ENCODE measurements around the gene SLC43A2.
"Not testable (repeated sequence)": the region's sequence is repeated elsewhere in the genome, so short reads cannot be mapped to it uniquely, and the experiment has no call there.

The SLC43A2 gene

DNA sequence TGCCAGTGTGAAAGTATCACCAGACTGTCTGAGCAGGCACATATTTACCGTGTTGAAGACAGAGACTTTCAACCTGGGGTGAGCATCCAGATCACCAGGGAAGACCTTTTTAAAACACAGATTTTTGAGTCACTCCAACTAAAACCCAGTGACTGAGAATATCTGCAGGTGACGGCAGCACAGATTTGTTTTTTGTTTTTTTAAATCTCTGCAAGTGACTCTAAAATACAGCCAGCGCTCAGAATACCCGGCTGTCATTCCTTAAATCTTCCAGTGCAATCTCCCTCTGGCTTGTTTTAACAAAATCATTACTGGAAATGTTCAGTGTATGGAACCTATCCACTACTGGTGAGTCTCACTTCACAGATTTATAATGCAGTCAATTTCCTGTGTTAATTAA lies 92.9 kb downstream of the SLC43A2 start:
- Histone ChIP-seq H3K27me3 (ENCODE audit: control insufficient read depth, insufficient read depth, low read length, poor library complexity, severe bottlenecking) (no peaks in the 10 kb centered on the region), H3K4me3 (ENCODE audit: insufficient read depth, low read depth, low read length) (no peak overlapping the region), H3K4me1 (ENCODE audit: control insufficient read depth, insufficient read depth, low read length) (no peaks in the 10 kb centered on the region), H3K27ac (ENCODE audit: insufficient read depth, low read depth, low read length, poor library complexity, severe bottlenecking) (no peak overlapping the region), H3K36me3 (ENCODE audit: control insufficient read depth, insufficient read depth, low read length) (peaks cover 31% of the 10 kb centered on the region), H3K9me3 (ENCODE audit: control insufficient read depth, low read length) (no peaks in the 10 kb centered on the region)
- 96% methylated on average over 4 of the region's 4 CpGs for WGBS, 2 experiments

DNA sequence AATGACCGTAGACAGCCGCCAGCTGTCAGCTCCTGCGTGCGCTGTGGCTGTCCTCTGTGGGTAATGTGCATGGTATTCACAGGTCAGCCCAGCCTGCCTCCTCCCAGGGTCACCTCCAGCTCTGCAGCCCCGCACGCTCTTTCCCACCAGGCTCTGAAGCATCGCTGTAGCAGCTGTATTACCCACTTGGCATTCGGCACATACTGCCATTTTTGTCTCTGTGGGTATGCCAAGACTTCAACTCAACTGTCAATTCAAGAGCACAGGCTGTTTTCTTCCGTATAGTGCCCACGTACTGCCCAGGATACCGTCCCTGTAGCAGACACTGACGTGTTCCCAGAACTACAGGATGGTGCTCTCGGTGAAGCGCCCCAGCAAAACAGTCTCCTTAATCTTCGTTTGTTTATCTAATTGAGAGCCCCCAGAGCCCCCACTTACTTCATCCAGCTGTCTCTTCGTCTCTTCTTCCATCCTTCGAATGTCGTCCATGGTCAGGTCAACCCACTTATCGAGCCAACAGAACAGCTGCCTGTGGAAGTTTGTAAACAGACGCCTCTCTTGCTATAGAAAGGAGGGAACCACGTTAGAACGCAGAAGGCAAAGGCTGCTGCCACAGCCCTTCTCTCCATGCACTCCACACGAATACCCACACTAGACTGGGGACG lies 94.8 kb downstream of the SLC43A2 start:
- Histone ChIP-seq H3K27me3 (ENCODE audit: control insufficient read depth, insufficient read depth, low read length, poor library complexity, severe bottlenecking) (no peaks in the 10 kb centered on the region), H3K4me3 (ENCODE audit: insufficient read depth, low read depth, low read length) (no peak overlapping the region), H3K4me1 (ENCODE audit: control insufficient read depth, insufficient read depth, low read length) (no peaks in the 10 kb centered on the region), H3K36me3 (ENCODE audit: control insufficient read depth, insufficient read depth, low read length) (peaks cover 24% of the 10 kb centered on the region), H3K9me3 (ENCODE audit: control insufficient read depth, low read length) (no peaks in the 10 kb centered on the region), H3K27ac (ENCODE audit: insufficient read depth, low read depth, low read length, poor library complexity, severe bottlenecking) (no peak overlapping the region)
- WGBS, 2 experiments, result 95 to 97% methylated on average over 24 of the region's 24 CpGs

DNA sequence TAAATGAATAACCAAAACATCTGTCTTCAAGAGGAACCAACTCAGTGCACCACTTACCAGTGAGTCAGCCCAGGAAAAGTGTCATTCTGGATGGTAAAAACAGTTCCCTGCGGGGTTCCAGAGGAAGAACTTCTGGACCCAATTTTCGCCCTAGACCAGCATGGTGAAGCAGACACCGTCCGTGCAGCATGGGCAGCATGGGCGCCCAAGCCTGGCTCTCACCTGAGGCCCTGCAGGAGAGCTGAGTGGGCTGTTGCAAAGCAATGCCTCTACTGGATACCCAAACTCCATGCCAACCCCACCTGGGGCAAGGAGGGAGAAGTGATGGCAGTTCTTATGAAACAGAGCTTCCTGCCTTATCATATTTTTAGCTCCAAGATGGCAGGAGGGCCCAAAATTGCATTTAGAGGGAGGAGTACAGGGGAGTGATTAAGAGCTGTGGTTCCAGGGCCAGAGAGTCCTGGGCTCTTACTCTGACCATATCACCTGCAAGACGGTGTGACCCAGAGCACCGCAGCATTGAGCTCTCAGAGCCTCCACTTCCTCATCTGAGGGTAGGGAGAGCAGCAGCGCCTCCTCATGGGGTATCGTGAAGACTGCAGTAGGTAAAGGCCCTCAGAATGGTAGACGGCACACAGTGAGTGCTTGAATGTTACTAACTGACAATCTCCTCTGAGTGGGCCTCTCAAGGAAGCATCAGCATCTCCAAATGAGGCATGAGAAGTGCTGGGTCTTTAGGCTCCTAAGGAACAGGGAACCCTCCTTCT lies 95.6 kb downstream of the SLC43A2 start:
- Histone ChIP-seq H3K9me3 (ENCODE audit: control insufficient read depth, low read length) (no peaks in the 10 kb centered on the region), H3K27ac (ENCODE audit: insufficient read depth, low read depth, low read length, poor library complexity, severe bottlenecking) (no peak overlapping the region), H3K27me3 (ENCODE audit: control insufficient read depth, insufficient read depth, low read length, poor library complexity, severe bottlenecking) (no peaks in the 10 kb centered on the region), H3K4me3 (ENCODE audit: insufficient read depth, low read depth, low read length) (no peak overlapping the region), H3K36me3 (ENCODE audit: control insufficient read depth, insufficient read depth, low read length) (peaks cover 16% of the 10 kb centered on the region), H3K4me1 (ENCODE audit: control insufficient read depth, insufficient read depth, low read length) (no peaks in the 10 kb centered on the region)
- WGBS, 2 experiments, result 86 to 89% methylated on average over 10 of the region's 10 CpGs

DNA sequence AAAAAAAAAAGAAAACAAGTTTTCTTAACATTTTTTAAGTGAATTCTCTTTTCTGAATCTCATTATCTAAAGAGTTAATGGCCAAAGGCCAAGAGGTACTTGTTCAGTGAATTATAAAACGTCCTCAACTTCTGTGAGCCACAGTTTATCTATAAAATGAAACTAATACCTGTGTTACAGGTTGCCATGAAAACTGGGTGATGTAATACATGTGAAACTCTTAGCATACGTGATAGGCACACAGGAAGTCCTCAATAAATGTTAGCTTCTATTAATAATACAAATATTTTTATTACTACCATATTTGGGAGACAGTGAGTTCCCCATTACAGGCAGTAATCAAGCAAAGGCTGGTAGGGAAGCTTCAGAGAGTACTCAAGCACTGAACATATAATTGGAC lies 98.8 kb downstream of the SLC43A2 start:
- no peaks in the 10 kb centered on the region for H3K27me3 ChIP-seq (ENCODE audit: control insufficient read depth, insufficient read depth, low read length, poor library complexity, severe bottlenecking)
- no peaks in the 10 kb centered on the region for H3K9me3 ChIP-seq (ENCODE audit: control insufficient read depth, low read length)
- WGBS, 2 experiments, result 94% methylated on average over 1 of the region's 2 CpGs; no CpG with 5 or more reads in 1 of the 2 experiments
- H3K4me1 ChIP-seq (ENCODE audit: control insufficient read depth, insufficient read depth, low read length), result no peaks in the 10 kb centered on the region
- no peak overlapping the region for H3K27ac ChIP-seq (ENCODE audit: insufficient read depth, low read depth, low read length, poor library complexity, severe bottlenecking)
- H3K36me3 ChIP-seq (ENCODE audit: control insufficient read depth, insufficient read depth, low read length), result peaks cover 12% of the 10 kb centered on the region
- no peak overlapping the region for H3K4me3 ChIP-seq (ENCODE audit: insufficient read depth, low read depth, low read length)

DNA sequence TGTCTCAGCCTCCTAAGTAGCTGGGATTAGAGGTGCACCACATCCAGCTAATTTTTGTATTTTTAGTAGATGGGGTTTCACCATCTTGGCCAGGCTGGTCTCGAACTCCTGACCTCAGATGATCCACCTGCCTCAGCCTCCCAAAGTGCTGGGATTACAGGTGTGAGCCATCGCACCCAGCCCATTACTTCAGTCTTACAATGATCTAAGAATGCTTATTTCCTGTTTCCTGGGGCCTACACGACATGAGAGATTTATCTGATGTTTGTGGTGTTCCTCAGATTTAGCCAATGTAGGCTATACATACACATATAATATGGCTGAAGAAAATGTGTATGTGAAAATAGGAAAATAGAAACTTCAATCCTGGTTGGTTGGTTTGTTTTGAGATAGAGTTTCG lies 101.8 kb downstream of the SLC43A2 start:
- not testable (repeated sequence) for H3K4me1 ChIP-seq (ENCODE audit: control insufficient read depth, insufficient read depth, low read length); H3K9me3 ChIP-seq (ENCODE audit: control insufficient read depth, low read length); H3K27ac ChIP-seq (ENCODE audit: insufficient read depth, low read depth, low read length, poor library complexity, severe bottlenecking); H3K27me3 ChIP-seq (ENCODE audit: control insufficient read depth, insufficient read depth, low read length, poor library complexity, severe bottlenecking); H3K4me3 ChIP-seq (ENCODE audit: insufficient read depth, low read depth, low read length); H3K36me3 ChIP-seq (ENCODE audit: control insufficient read depth, insufficient read depth, low read length)
- WGBS, 2 experiments, result 93 to 94% methylated on average over 4 of the region's 4 CpGs

DNA sequence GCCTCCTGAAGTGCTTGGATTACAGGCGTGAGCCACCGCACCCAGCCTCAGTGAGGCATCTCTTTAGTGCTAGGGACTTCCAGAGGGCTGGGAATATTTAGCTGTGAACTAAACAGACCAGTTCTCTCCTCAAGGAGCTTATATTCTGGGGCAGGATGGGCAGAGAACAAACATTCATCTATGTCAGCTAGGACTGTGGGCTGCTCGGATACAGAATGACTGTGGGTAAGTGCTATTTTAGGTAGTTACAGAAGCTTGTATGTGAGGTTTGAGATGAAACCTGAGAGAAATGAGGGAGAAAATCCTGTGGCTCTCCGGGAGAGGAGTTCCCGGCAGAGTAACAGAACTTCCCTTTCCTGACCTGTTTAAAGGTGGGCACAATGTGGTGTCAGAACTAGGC lies 106.0 kb downstream of the SLC43A2 start:
- WGBS, 2 experiments, result 95% methylated on average over 5 of the region's 5 CpGs
- Histone ChIP-seq H3K4me3 (ENCODE audit: insufficient read depth, low read depth, low read length) (no peak overlapping the region), H3K27me3 (ENCODE audit: control insufficient read depth, insufficient read depth, low read length, poor library complexity, severe bottlenecking) (no peaks in the 10 kb centered on the region), H3K27ac (ENCODE audit: insufficient read depth, low read depth, low read length, poor library complexity, severe bottlenecking) (no peak overlapping the region), H3K36me3 (ENCODE audit: control insufficient read depth, insufficient read depth, low read length) (peaks cover 3% of the 10 kb centered on the region), H3K4me1 (ENCODE audit: control insufficient read depth, insufficient read depth, low read length) (peaks cover under 1% of the 10 kb centered on the region), H3K9me3 (ENCODE audit: control insufficient read depth, low read length) (no peaks in the 10 kb centered on the region)

DNA sequence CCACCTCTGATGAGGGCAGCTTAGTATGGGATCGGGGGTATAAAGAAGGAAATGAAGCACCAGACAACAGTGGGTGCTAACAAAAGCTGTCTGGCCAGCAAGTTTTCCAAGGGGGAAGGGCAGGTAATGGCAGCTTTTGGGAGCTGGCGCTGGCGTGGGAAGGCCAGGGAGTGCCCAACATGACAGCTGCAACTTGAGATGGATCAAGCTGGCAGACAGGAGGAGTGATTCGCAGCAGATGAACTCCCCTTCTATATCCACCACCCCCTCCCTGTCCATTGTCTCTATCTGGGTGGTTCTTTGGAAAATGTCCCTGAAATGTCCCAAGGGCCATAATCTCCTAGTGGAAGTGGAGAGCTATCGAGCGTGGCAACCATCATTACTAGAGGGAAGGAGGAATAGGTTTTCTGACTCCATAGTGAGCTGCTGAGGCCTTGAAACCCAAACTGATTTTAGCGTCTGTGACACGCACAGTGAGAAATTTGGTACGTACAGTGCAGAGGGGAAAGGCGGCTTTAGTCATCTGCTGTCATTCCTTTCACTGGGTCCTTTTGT lies 107.5 kb downstream of the SLC43A2 start:
- 95% methylated on average over 9 to 10 of the region's 10 CpGs for WGBS, 2 experiments
- Histone ChIP-seq H3K36me3 (ENCODE audit: control insufficient read depth, insufficient read depth, low read length) (peaks cover 3% of the 10 kb centered on the region), H3K4me1 (ENCODE audit: control insufficient read depth, insufficient read depth, low read length) (peaks cover 3% of the 10 kb centered on the region), H3K27ac (ENCODE audit: insufficient read depth, low read depth, low read length, poor library complexity, severe bottlenecking) (no peak overlapping the region), H3K27me3 (ENCODE audit: control insufficient read depth, insufficient read depth, low read length, poor library complexity, severe bottlenecking) (no peaks in the 10 kb centered on the region), H3K4me3 (ENCODE audit: insufficient read depth, low read depth, low read length) (no peak overlapping the region), H3K9me3 (ENCODE audit: control insufficient read depth, low read length) (no peaks in the 10 kb centered on the region)

DNA sequence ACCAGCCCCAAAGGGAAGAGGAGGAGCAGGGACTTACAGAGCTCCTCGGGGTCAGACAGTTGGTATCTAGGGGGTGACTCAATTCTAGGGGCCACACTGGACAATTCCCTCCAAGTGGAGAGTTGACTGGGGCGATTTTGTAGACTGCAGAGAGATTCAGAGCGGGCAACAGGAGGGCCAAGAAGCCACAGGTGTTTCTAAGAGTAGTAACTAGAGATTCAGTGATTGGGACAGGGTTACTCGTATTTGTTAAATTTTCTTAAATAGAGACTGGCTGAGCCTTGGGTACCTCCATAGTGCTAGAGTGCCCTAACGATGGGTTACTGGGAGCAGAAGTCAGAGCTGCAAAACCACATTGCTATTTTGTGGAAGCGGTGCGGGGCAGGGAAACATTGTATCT lies 109.0 kb downstream of the SLC43A2 start:
- WGBS, 2 experiments, result 90 to 94% methylated on average over 7 of the region's 7 CpGs
- no peaks in the 10 kb centered on the region for H3K27me3 ChIP-seq (ENCODE audit: control insufficient read depth, insufficient read depth, low read length, poor library complexity, severe bottlenecking)
- H3K27ac ChIP-seq (ENCODE audit: insufficient read depth, low read depth, low read length, poor library complexity, severe bottlenecking), result no peak overlapping the region
- no peak overlapping the region for H3K4me3 ChIP-seq (ENCODE audit: insufficient read depth, low read depth, low read length)
- H3K9me3 ChIP-seq (ENCODE audit: control insufficient read depth, low read length), result no peaks in the 10 kb centered on the region
- H3K36me3 ChIP-seq (ENCODE audit: control insufficient read depth, insufficient read depth, low read length), result peaks cover 3% of the 10 kb centered on the region
- H3K4me1 ChIP-seq (ENCODE audit: control insufficient read depth, insufficient read depth, low read length), result peaks cover 7% of the 10 kb centered on the region
